OCI-M2 (cell line): ENCODE measurements around the gene KDM1A.
"Not testable (repeated sequence)": the region's sequence is repeated elsewhere in the genome, so short reads cannot be mapped to it uniquely, and the experiment has no call there.

ENCODE experiments used
- DNase-seq: peaks from one replicate; lab custom pipeline; 2025; ENCODE audit not compliant: unreplicated experiment; lab: John Stamatoyannopoulos, UW

The KDM1A gene

GRCh38 chr1:23010025-23010424 is 9.2 kb upstream of the KDM1A start:
- not testable (repeated sequence) for DNase-seq

DNA sequence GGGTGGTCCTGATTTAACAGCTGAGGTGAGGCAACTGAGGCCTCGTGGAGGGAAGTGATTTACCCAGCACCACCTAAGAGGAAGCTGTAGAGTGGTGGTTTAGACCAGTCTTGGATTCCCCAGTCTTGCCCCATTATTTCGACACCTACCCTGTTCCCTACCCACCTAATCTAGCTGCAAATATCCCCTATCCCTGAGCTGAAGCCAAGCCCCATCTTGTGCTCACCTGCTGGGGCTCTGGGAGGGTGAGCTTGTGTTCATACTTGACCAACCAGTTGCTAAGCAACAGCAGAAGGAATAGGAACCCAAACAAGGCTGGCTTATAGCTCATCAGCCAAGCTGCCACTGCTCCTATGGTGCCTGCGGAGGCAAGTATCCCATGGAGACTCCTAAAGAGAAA is 5.6 kb upstream of the KDM1A start:
- DNase-seq = no peak

DNA sequence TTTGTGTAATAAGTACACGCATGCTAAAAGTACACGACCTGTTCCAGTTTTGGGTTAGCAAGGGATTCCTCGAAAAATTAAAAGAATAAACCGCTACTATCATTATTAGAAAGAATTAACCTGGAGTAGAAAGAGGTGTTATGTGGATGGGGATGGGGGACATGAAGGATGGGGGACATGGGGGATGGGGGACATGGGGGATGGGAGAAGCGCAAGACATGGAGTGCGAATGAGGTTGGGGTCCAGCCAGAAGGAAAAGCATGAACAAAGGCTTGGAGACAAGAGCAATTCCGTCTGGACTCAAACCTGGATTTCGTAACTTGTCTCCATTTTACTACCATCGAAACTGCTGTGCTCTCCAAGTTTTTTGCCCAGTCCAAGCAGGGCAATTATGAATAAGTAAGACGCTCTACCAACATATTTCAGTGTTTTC is 591 bp upstream of the KDM1A start:
- no peak for DNase-seq

GRCh38 chr1:23019863-23020625 is 776 bp downstream of the KDM1A start:
- DNase-seq = no peak

- no peak for DNase-seq
Observed at GRCh38 chr1:23020706-23021405, 1.6 kb downstream of the KDM1A start.

- no peak for DNase-seq
Observed at GRCh38 chr1:23021834-23022233, 2.6 kb downstream of the KDM1A start.

DNA sequence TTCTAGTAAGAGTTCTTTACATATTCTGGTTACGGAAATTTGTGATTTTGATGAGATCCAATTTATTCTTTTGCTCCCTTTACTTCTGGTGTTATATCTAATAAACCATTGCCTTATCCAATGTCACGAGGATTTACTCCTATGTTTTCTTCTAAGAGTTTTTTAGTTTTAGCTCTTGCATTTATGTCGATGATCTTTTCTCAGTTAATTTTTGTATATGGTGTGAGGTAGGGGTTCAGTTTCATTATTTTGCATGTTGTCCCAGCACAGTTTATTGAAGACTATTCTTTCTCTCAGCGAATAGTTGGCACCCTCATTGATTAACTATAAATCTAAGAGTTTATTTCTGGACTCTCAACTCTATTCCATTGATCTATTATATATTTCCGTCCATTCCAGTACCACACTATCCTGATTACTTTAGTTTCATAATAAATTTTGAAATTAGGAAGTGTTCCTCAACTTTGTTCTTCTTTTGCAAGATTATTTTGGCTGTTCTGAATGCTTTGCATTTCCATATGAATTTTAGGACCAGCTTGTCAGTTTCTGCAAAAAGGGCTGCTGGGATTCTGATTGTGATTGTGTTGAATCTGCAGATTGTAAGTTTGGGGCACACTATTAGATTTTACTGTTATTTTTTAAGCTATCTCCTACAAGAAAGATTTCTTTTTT is 4.0 kb downstream of the KDM1A start:
- no peak for DNase-seq

DNA sequence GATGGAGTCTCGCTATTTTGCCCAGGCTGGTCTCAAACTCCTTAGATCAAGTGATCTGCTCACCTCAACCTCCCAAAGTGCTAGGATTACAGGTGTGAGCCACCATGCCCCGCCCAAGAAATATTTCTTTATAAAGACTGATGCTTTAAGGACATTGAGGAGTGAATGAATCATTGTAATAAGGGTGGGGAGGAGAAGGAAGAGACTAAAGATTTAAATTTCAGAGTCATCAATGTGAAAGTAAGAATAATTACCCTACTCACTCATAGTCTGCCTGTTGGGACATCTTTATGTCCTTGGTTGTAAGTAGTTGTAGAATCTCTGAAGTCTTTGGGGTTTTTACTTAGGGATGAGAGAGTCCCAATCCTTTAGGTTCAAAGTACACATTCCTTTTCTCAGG is 7.3 kb downstream of the KDM1A start:
- no peak for DNase-seq

- DNase-seq = no peak
Observed at GRCh38 chr1:23027352-23027907, 8.2 kb downstream of the KDM1A start.

- DNase-seq = no peak
Observed at GRCh38 chr1:23029337-23029736, 10.1 kb downstream of the KDM1A start.

DNA sequence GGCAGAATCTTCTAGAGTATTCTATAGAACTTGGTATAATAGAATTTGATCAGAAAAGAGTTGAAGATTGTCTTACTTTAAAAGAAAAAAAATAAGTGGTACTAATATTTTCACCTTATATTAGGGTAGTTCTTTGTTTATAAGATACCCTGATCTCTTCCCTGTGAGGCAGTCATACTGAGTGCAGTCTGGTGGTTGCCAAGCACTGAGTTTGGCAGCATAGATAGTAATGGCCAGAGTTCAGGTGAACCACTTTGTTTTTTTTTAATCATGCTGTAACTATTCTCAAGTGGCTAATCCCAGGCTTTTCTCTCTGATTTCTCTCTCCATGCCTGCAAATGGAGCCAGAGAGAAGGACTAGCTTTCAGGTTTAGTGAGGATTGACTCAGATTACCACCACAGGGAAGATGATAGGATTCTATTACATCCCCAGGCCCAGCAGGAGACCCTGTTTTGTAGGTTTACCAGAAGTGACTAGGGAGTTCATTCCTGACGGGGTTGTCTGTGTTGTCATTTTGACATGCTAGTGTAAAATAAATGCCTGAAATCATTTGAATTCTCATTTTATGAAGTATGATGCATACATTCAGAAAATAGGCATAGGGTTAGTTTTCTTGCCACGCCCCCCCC is 16.7 kb downstream of the KDM1A start:
- DNase-seq = no peak

DNA sequence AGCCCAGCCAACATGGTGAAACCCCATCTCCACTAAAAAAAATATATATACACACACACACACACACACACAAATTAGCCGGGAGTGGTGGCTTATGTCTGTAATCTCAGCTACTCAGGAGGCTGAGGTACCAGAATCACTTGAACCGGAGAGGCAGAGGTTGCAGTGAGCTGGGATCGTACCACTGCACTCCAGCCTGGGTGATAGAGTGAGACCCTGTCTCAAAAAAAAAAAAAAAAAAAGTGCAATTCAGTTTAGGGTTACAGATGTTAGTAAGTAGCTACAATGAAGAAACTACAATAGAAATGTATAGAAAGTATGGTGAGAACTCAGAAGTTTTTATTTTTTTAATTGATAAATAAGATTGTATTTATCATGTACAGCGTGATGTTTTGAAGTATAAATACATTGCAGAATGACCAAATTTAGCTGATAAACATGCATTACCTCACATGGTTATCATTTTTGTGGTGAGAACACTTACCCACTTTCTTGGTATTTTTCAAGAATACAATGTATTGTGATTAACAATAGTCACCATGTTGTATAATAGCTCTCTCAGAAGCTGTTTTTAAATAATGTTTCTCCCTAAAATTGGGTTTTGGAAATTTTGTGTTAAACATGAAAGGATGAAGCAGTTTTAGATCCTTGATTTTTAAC is 17.9 kb downstream of the KDM1A start:
- no peak for DNase-seq

- DNase-seq = no peak
Observed at GRCh38 chr1:23039308-23039826, 20.1 kb downstream of the KDM1A start.

DNA sequence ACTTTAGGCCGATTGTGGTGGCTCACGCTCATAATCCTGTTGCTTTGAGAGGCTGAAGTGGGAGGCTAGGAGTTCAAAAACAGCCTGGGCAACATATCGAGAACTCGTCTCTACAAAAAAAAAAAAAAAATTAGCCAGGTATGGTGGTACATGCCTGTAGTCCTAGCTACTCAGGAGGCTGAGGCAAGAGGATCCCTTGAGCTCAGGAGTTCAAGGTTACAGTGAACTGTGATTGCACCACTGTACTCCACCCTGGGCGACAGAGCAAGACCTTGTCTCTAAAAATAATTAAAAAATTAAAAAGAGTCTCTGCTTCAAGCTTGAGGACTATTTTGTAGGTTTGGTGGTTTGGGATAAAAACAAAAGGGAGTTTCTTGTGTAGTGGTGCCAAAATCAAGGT is 21.2 kb downstream of the KDM1A start:
- no peak for DNase-seq

DNA sequence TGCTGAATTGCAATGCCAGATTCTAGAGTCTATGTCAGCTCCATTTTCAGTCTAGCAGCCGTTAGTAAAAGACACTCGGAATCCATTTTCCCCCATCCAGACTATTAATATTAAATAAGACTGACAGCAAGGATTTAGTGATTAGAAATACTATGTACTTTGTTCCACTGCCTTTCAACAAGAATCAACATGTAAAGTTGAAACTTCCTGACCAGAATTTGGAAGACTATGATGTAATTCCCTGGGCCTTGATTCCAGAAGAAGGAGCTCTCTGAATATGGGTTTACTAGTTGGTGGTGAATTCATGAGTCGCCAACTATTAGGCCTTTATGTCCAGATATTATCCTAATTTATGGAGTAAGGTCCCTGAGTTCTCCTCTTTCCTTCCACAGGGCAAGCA is 24.8 kb downstream of the KDM1A start:
- DNase-seq = no peak

DNA sequence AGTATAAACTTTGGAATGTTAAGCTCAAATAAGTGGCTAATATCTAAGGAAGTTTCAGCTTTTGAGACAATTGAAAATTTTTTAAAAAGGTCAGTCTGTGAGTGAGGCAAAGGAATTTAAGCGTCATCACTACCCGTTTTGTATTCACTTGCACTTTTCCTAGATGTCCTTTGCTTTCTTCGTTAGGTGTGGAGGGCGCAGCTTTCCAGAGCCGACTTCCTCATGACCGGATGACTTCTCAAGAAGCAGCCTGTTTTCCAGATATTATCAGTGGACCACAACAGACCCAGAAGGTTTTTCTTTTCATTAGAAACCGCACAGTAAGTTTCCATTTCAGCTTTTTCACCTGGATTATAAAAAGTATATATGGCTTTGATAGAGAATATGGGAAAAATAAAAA is 30.9 kb downstream of the KDM1A start:
- DNase-seq = no peak

GRCh38 chr1:23051290-23051909 is 32.1 kb downstream of the KDM1A start:
- DNase-seq = no peak

DNA sequence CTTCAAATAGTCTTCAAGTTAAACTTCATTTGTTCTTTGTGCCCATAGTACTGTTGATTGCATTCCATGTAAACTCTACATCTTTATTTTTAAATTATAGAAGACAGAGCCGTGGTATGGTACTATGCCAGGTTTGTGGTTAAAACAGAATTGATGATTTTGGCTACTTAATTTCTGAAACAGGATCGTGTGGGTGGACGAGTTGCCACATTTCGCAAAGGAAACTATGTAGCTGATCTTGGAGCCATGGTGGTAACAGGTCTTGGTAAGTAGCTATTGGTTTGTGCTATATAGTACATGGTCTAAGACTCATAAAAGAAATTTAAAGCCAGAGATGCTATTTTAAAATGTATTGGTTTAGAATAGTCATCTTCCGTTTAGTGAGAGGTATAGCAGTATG is 38.0 kb downstream of the KDM1A start:
- no peak for DNase-seq

DNA sequence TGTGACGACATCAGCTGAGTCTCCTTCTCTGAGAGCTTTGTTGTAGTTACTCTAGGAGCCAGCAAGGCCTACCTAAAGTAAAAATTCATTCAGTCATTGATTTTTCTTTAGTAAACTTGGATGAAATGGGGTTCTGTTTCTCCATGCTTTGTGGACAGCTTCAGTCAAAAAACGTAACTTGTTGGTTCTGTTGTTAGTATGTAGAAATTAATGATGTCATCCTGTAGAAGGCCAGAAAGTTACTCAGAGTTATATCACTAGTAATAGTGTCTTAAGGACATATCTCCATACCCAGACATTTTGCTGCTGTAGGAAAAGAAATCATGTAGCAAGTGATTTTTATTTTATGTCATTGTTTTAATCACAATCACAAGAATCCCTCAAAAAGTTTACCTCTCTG is 43.0 kb downstream of the KDM1A start:
- no peak for DNase-seq

DNA sequence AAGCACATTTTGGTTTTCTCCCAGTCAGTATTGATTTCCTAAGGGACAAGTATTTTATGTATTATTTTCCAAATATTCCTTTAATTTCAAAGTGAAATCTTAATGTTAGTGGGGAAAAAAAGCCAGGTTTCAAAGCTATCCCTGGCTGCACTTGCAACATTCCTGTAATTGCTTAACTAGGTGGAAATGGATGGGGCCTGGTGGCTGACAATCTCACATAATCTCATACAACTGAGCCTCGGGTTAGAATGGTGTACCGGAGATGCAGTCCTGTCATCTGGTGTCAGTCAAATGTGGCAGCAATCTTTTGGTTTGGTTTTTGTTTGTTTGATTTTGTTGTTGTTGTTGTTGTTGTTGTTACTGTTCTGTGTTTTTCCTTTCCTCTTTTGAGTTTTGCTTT is 46.1 kb downstream of the KDM1A start:
- DNase-seq = no peak
